WTC11 (cell line): ENCODE results near the gene SCAF8. TPM values are rescaled to one million over a fixed set of nuclear protein-coding genes. Genes with fewer than 3 reads are reported as not detected.
A peak's percentile ranks its signal among the peaks of the same experiment; 100 is the strongest.

Experiments used
- ARID4B ChIP-seq: sonication (generic); formaldehyde crosslinking; IDR thresholded peaks from 2 replicates; pipeline ENCODE4 v1.8.0; 2023; ENCODE audit warnings: missing genetic modification reagents, mild to moderate bottlenecking, borderline replicate concordance
- ATF1 ChIP-seq: sonication (generic); formaldehyde crosslinking; IDR thresholded peaks from 2 replicates; pipeline ENCODE4 v1.8.1; 2023; ENCODE audit warnings: mild to moderate bottlenecking, moderate library complexity, missing genetic modification reagents
- ATF2 ChIP-seq: sonication (generic); formaldehyde crosslinking; IDR thresholded peaks from 2 replicates; pipeline ENCODE4 v1.8.1; 2022; ENCODE audit warnings: low read depth, missing genetic modification reagents, borderline replicate concordance
- CDX4 ChIP-seq: fragments of 250-450 bp; sonication (Bioruptor Pico); IDR thresholded peaks from 2 replicates; pipeline ENCODE4 v1.9.0; 2021; ENCODE audit warnings: moderate library complexity, mild to moderate bottlenecking, inconsistent platforms, borderline replicate concordance
- CREM ChIP-seq: sonication (generic); formaldehyde crosslinking; IDR thresholded peaks from 2 replicates; pipeline ENCODE4 v1.8.1; 2022; ENCODE audit warnings: mild to moderate bottlenecking, missing genetic modification reagents, moderate library complexity
- CTCF ChIP-seq: fragments of 200-600 bp; IDR thresholded peaks from 2 replicates; pipeline ENCODE4 v1.8.0; 2022; ENCODE audit warnings: antibody characterized with exemption
- ERG ChIP-seq: fragments of 250-450 bp; sonication (Bioruptor Pico); IDR thresholded peaks from 2 replicates; pipeline ENCODE4 v1.8.0; 2021; ENCODE audit warnings: mild to moderate bottlenecking
- FOXP1 ChIP-seq: sonication (generic); formaldehyde crosslinking; IDR thresholded peaks from 2 replicates; pipeline ENCODE4 v1.8.0; 2022; ENCODE audit warnings: missing genetic modification reagents, mild to moderate bottlenecking, moderate library complexity, borderline replicate concordance
- GRHL2 ChIP-seq: fragments of 250-450 bp; sonication (Bioruptor Pico); IDR thresholded peaks from 2 replicates; pipeline ENCODE4 v1.8.0; 2022; ENCODE audit warnings: mild to moderate bottlenecking, moderate library complexity; ENCODE audit not compliant: insufficient replicate concordance, severe bottlenecking
- JAZF1 ChIP-seq: fragments of 250-450 bp; sonication (Bioruptor Pico); IDR thresholded peaks from 2 replicates; pipeline ENCODE4 v1.9.0; 2021; ENCODE audit warnings: moderate library complexity, mild to moderate bottlenecking, inconsistent platforms
- MAX ChIP-seq: sonication (generic); formaldehyde crosslinking; IDR thresholded peaks from 2 replicates; pipeline ENCODE4 v1.8.0; 2022; ENCODE audit warnings: mild to moderate bottlenecking, missing genetic modification reagents
- NR2C2 ChIP-seq: sonication (generic); formaldehyde crosslinking; IDR thresholded peaks from 2 replicates; pipeline ENCODE4 v1.8.0; 2022; ENCODE audit warnings: mild to moderate bottlenecking, missing genetic modification reagents
- SMAD3 ChIP-seq: sonication (generic); formaldehyde crosslinking; IDR thresholded peaks from 2 replicates; pipeline ENCODE4 v1.8.0; 2022; ENCODE audit warnings: missing genetic modification reagents, mild to moderate bottlenecking, borderline replicate concordance
- TCF7 ChIP-seq: sonication (generic); formaldehyde crosslinking; IDR thresholded peaks from 2 replicates; pipeline ENCODE4 v1.8.0; 2022; ENCODE audit warnings: mild to moderate bottlenecking, low read depth, missing genetic modification reagents, moderate library complexity
- TEAD4 ChIP-seq: sonication (generic); formaldehyde crosslinking; IDR thresholded peaks from 2 replicates; pipeline ENCODE4 v1.8.0; 2022; ENCODE audit warnings: mild to moderate bottlenecking, missing genetic modification reagents
- ZNF219 ChIP-seq: sonication (generic); formaldehyde crosslinking; IDR thresholded peaks from 2 replicates; pipeline ENCODE4 v1.8.0; 2023; ENCODE audit warnings: missing genetic modification reagents, mild to moderate bottlenecking, borderline replicate concordance
- ZNF232 ChIP-seq: sonication (generic); formaldehyde crosslinking; IDR thresholded peaks from 2 replicates; pipeline ENCODE4 v1.8.0; 2022; ENCODE audit warnings: mild to moderate bottlenecking, missing genetic modification reagents
- ZNF281 ChIP-seq: sonication (generic); formaldehyde crosslinking; IDR thresholded peaks from 2 replicates; pipeline ENCODE4 v1.8.0; 2023; ENCODE audit warnings: mild to moderate bottlenecking, missing genetic modification reagents
- ZNF416 ChIP-seq: fragments of 250-450 bp; sonication (Bioruptor Pico); IDR thresholded peaks from 2 replicates; pipeline ENCODE4 v1.9.0; 2021; ENCODE audit warnings: mild to moderate bottlenecking, inconsistent platforms
- ZNF512 ChIP-seq: sonication (generic); formaldehyde crosslinking; IDR thresholded peaks from 2 replicates; pipeline ENCODE4 v1.8.1; 2022; ENCODE audit warnings: missing genetic modification reagents, borderline replicate concordance
- ZSCAN18 ChIP-seq: fragments of 250-450 bp; sonication (Bioruptor Pico); IDR thresholded peaks from 2 replicates; pipeline ENCODE4 v2.1.2; 2022; ENCODE audit warnings: mild to moderate bottlenecking, moderate library complexity
- total RNA-seq: library from RNA; stranded (reverse); gene quantifications from 3 replicates; pipeline ENCODE4 v1.2.3, GENCODE V29; 2021

Gene SCAF8
- total RNA-seq, 1 experiment from 2014 or later: 40.7 TPM

- TF ChIP-seq ARID4B (CRISPR knock-in tag) (peak; percentile 62; the same call in 1 of the 2 replicates), ZNF281 (CRISPR knock-in tag) (peak; percentile 80), MAX (CRISPR knock-in tag) (peak; percentile 67), GRHL2 (CRISPR knock-in tag) (no peak), ZNF512 (CRISPR knock-in tag) (no peak), ZNF416 (CRISPR knock-in tag) (no peak; the same call in 1 of the 2 replicates), ZNF232 (CRISPR knock-in tag) (no peak; the same call in 1 of the 2 replicates), CTCF (no peak; the same call in 1 of the 2 replicates), FOXP1 (CRISPR knock-in tag) (no peak; the same call in 1 of the 2 replicates), ERG (CRISPR knock-in tag) (0 out of 2 replicates have a peak, but pooled peaks have one; percentile 64), NR2C2 (CRISPR knock-in tag) (peak; percentile 25; the same call in 1 of the 2 replicates), ATF1 (no peak; the same call in 1 of the 2 replicates), TEAD4 (CRISPR knock-in tag) (0 out of 2 replicates have a peak, but pooled peaks have one; percentile 28), ATF2 (CRISPR knock-in tag) (no peak), SMAD3 (CRISPR knock-in tag) (0 out of 2 replicates have a peak, but pooled peaks have one; percentile 58), ZSCAN18 (CRISPR knock-in tag) (no peak), CREM (CRISPR knock-in tag) (no peak), TCF7 (CRISPR knock-in tag) (no peak), CDX4 (CRISPR knock-in tag) (no peak), ZNF219 (CRISPR knock-in tag) (peak; percentile 65; the same call in 1 of the 2 replicates), JAZF1 (CRISPR knock-in tag) (no peak)
Observed at GRCh38 chr6:154733626-154734382, 588 bp downstream of the SCAF8 start (continued).
